Caco-2 (cell line): ENCODE results near the gene CDKN1A. TPM values are rescaled to one million over a fixed set of nuclear protein-coding genes. Genes with fewer than 3 reads are reported as not detected.

ENCODE experiments used
- BruUV-seq: library from RNA; stranded (reverse); fragments of 400-500 nt; replicated peaks from 2 replicates; lab custom pipeline; 2021; lab: Mats Ljungman, UMichigan
- CTCF ChIA-PET: fragments of 300-600 bp; sonication (Branson Sonifier 250); formaldehyde crosslinking; loops from one replicate; lab custom pipeline; 2022; ENCODE audit warnings: antibody characterized with exemption; lab: Charles Lee
- POLR2A ChIA-PET: fragments of 300-600 bp; sonication (Branson Sonifier 250); formaldehyde crosslinking; loops from one replicate; lab custom pipeline; 2022; ENCODE audit warnings: antibody characterized with exemption; lab: Charles Lee
- DNase-seq, 2 experiments: peaks; one replicate each; pipeline versions ENCODE4 v3.0.0 to v3.0.0-alpha.2; 2020 to 2022
- H3K27me3 ChIP-seq: replicated peaks from 2 replicates; pipeline ENCODE4 v1.6.0; 2011; ENCODE audit warnings: low read length; ENCODE audit not compliant: control insufficient read depth, insufficient read depth
- H3K36me3 ChIP-seq: 2 replicates; pipeline ENCODE4 v1.5.1; 2011; ENCODE audit warnings: low read length; ENCODE audit not compliant: control insufficient read depth, insufficient read depth
- H3K4me1 ChIP-seq: fragments of 250-450 bp; sonication (Bioruptor Pico); 2 replicates; pipeline ENCODE4 v1.5.1; 2020; ENCODE audit warnings: mild to moderate bottlenecking
- H3K4me3 ChIP-seq: 2 replicates; pipeline ENCODE4 v1.5.1; 2011; ENCODE audit warnings: low read depth, mild to moderate bottlenecking, control low read depth, low read length
- H3K9me3 ChIP-seq: fragments of 250-450 bp; sonication (Bioruptor Pico); 2 replicates; pipeline ENCODE4 v1.5.1; 2020; ENCODE audit warnings: mild to moderate bottlenecking, moderate library complexity
- H3K27ac Mint-ChIP-seq: one replicate; pipeline ENCODE4 v1.8.0; 2022; ENCODE audit warnings: mixed read lengths; ENCODE audit not compliant: unreplicated experiment
- H3K27me3 Mint-ChIP-seq: one replicate; pipeline ENCODE4 v1.8.0; 2022; ENCODE audit warnings: mixed read lengths; ENCODE audit not compliant: insufficient read depth, unreplicated experiment
- H3K36me3 Mint-ChIP-seq: one replicate; pipeline ENCODE4 v1.8.0; 2022; ENCODE audit warnings: mild to moderate bottlenecking, mixed read lengths; ENCODE audit not compliant: insufficient read depth, unreplicated experiment
- H3K4me1 Mint-ChIP-seq: one replicate; pipeline ENCODE4 v1.8.0; 2022; ENCODE audit warnings: low read depth, mixed read lengths; ENCODE audit not compliant: unreplicated experiment
- H3K4me3 Mint-ChIP-seq: one replicate; pipeline ENCODE4 v1.8.0; 2022; ENCODE audit warnings: mild to moderate bottlenecking, moderate library complexity, mixed read lengths; ENCODE audit not compliant: unreplicated experiment
- H3K9me3 Mint-ChIP-seq: one replicate; pipeline ENCODE4 v1.8.0; 2022; ENCODE audit warnings: mixed read lengths; ENCODE audit not compliant: unreplicated experiment
- CTCF ChIP-seq, 2 experiments: fragments of 200-600 bp in 1 of 2; IDR thresholded peaks; 1 replicate in 1 of 2; 2 replicates in 1 of 2; pipeline versions ENCODE4 v1.5.1 to v1.8.0; 2011 to 2022; ENCODE audit warnings: antibody characterized with exemption in 1 of 2, control low read depth in 1 of 2, inconsistent platforms in 1 of 2, low read depth in 1 of 2, low read length in 1 of 2, mild to moderate bottlenecking in 1 of 2, moderate library complexity in 1 of 2; ENCODE audit not compliant: insufficient read depth in 1 of 2, severe bottlenecking in 1 of 2, unreplicated experiment in 1 of 2
- intact Hi-C: fragments of 100-400 bp; cut with micrococcal nuclease; formaldehyde crosslinking; loops from one replicate; pipeline ENCODE4 v1.10.0; 2022; ENCODE audit not compliant: unreplicated experiment
- total RNA-seq: library from RNA; stranded (reverse); gene quantifications from 2 replicates; pipeline ENCODE4 v1.2.3, GENCODE V29; 2022

Gene CDKN1A
- total RNA-seq, 1 experiment from 2014 or later: 3.0 TPM

- BruUV-seq: no TSS peak
- no peaks in the 10 kb centered on the region for H3K36me3 ChIP-seq
- intact Hi-C loops: no loop called here
- H3K4me1 ChIP-seq: no peaks in the 10 kb centered on the region
- Mint-ChIP-seq H3K27ac (no peak overlapping the region), H3K9me3 (no peaks in the 10 kb centered on the region), H3K36me3 (no peaks in the 10 kb centered on the region), H3K27me3 (peaks cover 13% of the 10 kb centered on the region), H3K4me1 (no peaks in the 10 kb centered on the region), H3K4me3 (no peak overlapping the region)
- H3K9me3 ChIP-seq: no peaks in the 10 kb centered on the region
- DNase-seq: peak in 1 of 2 experiments; percentile 1
- CTCF ChIA-PET: no interaction called here
- no peaks in the 10 kb centered on the region for H3K27me3 ChIP-seq
- H3K4me3 ChIP-seq: no peak overlapping the region
- POLR2A ChIA-PET: no interaction called here
- TF ChIP-seq CTCF (IDR thresholded peaks at IDR 0.05; ENCODE audit: insufficient read depth in 1 of 2, low read depth in 1 of 2, low read length in 1 of 2, severe bottlenecking in 1 of 2, unreplicated experiment in 1 of 2): no peak
Measured at GRCh38 chr6:36699348-36699747, 20.8 kb downstream of the CDKN1A start.

- Mint-ChIP-seq H3K27ac (no peak overlapping the region), H3K27me3 (peaks cover 13% of the 10 kb centered on the region), H3K4me1 (no peaks in the 10 kb centered on the region), H3K9me3 (no peaks in the 10 kb centered on the region), H3K4me3 (no peak overlapping the region), H3K36me3 (no peaks in the 10 kb centered on the region)
- intact Hi-C loops: no loop called here
- no TSS peak for BruUV-seq
- Histone ChIP-seq H3K9me3 (no peaks in the 10 kb centered on the region), H3K4me3 (no peak overlapping the region), H3K36me3 (no peaks in the 10 kb centered on the region), H3K4me1 (no peaks in the 10 kb centered on the region), H3K27me3 (no peaks in the 10 kb centered on the region)
- ChIA-PET POLR2A (no interaction called here), CTCF (interaction anchor here (0.5 kb wide), 1 partner anchor 72 kb away, joined by 3 read pairs; no protein-coding TSS in a partner anchor)
- no peak for TF ChIP-seq CTCF (IDR thresholded peaks at IDR 0.05; ENCODE audit: insufficient read depth in 1 of 2, low read depth in 1 of 2, low read length in 1 of 2, severe bottlenecking in 1 of 2, unreplicated experiment in 1 of 2)
- DNase-seq: peak in 1 of 2 experiments; percentile 9
Measured at GRCh38 chr6:36700071-36700812, 21.7 kb downstream of the CDKN1A start.

- no TSS peak for BruUV-seq
- ChIA-PET POLR2A (no interaction called here), CTCF (interaction anchor here (0.5 kb wide), 1 partner anchor 73 kb away, joined by 3 read pairs; no protein-coding TSS in a partner anchor)
- no peak overlapping the region for H3K4me3 ChIP-seq
- intact Hi-C loops: loop anchor here (1.0 kb wide), 1 partner anchor 78 kb away; no protein-coding TSS in a partner anchor
- no peaks in the 10 kb centered on the region for H3K4me1 ChIP-seq
- H3K36me3 ChIP-seq: no peaks in the 10 kb centered on the region
- no peak for TF ChIP-seq CTCF (IDR thresholded peaks at IDR 0.05; ENCODE audit: insufficient read depth in 1 of 2, low read depth in 1 of 2, low read length in 1 of 2, severe bottlenecking in 1 of 2, unreplicated experiment in 1 of 2)
- H3K9me3 ChIP-seq: no peaks in the 10 kb centered on the region
- H3K4me3 Mint-ChIP-seq: no peak overlapping the region
- H3K27me3 Mint-ChIP-seq: peaks cover 13% of the 10 kb centered on the region
- DNase-seq: no peak
- no peaks in the 10 kb centered on the region for H3K9me3 Mint-ChIP-seq
- H3K36me3 Mint-ChIP-seq: no peaks in the 10 kb centered on the region
- no peak overlapping the region for H3K27ac Mint-ChIP-seq
- no peaks in the 10 kb centered on the region for H3K4me1 Mint-ChIP-seq
- no peaks in the 10 kb centered on the region for H3K27me3 ChIP-seq
Measured at GRCh38 chr6:36700831-36701230, 22.3 kb downstream of the CDKN1A start.
